ENCODE measurements around the gene PLIN4.

DNA sequence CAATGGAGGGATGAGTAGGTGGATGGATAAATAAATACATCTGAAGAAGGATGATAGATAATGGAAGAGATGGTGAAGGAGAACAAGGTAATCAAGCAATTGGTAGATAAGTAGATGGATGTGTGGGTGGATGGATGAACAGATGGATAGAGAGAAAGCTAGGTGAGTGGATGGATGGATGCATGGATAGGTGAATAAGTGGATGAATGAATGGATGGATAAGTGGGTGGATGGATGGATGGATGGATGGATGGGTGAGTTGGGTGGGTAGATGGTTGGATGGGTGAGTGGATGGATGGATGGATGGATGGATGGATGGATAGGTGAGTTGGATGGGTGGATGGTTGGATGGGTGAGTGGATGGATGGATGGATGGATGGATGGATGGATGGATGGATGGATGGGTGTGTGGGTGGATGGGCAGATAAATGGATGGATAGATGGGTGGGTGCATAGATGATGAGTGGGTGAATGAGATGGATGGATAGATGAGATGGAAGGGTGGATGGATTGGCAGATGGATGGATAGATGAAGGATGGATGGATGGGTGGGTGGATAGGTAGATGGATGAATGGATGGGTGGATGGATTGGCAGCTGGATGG, 34.9 kb upstream of the PLIN4 start:
- TF ChIP-seq, protein P1, sequence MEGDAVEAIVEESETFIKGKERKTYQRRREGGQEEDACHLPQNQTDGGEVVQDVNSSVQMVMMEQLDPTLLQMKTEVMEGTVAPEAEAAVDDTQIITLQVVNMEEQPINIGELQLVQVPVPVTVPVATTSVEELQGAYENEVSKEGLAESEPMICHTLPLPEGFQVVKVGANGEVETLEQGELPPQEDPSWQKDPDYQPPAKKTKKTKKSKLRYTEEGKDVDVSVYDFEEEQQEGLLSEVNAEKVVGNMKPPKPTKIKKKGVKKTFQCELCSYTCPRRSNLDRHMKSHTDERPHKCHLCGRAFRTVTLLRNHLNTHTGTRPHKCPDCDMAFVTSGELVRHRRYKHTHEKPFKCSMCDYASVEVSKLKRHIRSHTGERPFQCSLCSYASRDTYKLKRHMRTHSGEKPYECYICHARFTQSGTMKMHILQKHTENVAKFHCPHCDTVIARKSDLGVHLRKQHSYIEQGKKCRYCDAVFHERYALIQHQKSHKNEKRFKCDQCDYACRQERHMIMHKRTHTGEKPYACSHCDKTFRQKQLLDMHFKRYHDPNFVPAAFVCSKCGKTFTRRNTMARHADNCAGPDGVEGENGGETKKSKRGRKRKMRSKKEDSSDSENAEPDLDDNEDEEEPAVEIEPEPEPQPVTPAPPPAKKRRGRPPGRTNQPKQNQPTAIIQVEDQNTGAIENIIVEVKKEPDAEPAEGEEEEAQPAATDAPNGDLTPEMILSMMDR (conservative IDR thresholded peaks at IDR 0.05 in 1 of 2, IDR thresholded peaks at IDR 0.05 in 1 of 2; ENCODE audit: low read depth in 1 of 2, low read length in 2 of 2): no peak
- TF ChIP-seq EZH2 (IDR thresholded peaks at IDR 0.05; ENCODE audit: low read length, missing control alignments): no peak
